CMK (cell line): ENCODE data around the gene BTBD9.

Source experiments
- DNase-seq: peaks from one replicate; pipeline ENCODE4 v3.0.0-alpha.2; 2010; ENCODE audit warnings: low read depth

Gene BTBD9

DNA sequence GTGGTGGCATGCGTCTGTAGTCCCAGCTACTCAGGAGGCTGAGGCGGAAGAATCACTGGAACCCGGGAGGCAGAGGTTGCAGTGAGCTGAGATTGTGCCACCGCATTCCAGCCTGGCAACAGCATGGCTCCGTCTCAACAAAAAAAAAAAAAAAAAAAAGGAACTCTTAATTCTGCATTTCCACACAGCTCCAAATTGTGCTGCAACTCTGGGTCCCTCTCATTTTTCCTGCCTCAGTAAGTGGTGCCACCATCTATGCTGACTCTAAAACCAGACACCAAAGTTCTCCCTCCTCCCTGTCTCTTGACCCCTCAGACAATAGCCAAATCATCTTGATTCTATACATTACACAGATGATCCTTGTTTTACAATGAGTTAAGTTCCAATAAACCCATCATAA lies 133.9 kb downstream of the BTBD9 start:
- no peak for DNase-seq

DNA sequence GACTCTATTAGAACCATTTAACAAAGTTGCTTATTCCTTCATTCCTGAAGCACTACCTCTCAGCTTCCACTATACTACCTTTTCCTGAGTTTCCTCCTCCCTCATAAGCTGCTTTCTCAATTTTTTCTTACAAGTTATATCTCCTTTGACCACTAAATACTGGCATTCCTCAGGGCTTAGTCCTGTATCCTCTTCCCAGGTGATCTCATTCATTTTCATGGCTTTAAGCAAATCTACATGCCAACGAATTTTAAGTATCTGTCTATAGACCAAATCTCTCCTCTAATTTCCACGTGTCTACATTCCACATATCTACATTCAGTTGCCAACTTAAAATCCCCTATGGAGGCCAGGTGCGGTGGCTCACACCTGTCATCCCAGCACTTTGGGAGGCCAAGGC lies 134.7 kb downstream of the BTBD9 start:
- DNase-seq = no peak

DNA sequence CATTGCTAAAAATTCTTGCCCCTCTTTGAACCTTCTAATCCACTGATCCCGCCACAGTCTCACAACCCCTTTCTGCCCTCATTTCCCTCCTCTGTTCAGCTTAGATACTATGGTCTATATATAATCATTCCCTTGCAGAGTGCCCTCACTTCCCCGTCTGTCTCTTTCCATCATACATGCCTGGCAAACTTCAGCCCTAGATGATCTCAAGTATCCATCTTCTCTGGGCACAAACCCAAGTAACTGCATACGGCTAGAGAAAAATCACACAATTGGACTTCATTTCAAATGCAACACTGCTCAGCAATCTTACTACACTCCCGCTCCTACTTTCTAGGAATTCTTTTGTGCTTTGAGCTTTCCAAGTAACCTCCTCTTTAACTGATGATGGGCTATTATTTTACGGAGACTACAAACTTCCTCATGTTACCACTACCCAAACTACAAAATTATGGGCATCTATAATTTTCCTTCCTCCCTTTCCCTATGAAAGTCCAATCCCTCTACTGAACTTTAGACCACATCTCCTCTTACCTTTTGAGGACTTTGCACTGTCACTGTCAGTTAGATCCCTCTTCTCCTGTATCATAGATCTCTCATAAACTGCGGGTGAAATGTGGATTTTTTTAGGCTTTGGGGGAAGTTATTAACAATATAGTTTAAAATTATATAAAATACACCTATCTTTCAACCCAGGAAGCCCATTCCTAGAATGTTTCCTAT lies 135.6 kb downstream of the BTBD9 start:
- peak; percentile 3 for DNase-seq

DNA sequence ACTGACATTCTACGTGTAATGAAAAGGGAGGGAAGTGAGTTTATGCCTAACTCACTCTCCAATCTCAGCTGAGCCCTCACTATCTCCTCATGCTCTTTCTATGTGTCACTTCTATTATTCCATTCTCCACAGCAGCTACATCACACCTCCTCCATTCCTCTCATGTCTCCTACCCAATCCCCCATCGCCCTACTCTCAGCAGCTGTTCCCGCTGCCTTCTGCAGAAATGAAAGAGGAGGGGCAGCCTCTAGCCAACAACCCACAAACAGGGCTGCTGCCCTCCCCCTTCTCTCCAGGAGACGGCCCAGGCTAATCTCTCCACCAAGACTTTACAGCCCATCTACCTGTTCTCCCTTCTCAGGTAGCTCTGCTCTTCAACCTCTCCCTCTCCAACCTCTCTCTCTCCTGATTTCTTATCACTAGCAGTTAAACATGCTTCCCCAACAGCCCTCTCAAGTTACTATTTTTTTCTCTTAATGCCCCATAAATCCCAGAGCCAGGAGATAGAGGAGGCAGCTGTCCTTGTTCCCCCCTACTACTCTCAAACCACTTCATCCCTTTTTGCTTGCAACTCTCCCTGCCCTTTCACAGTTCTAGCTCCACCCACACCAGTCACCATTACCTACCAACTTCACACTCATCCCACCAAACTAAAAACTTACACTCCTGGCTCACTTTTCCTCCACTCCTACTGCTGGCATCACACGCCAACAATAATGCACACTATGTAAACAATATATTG lies 136.5 kb downstream of the BTBD9 start:
- no peak for DNase-seq

- no peak for DNase-seq
Measured at GRCh38 chr6:38502423-38502822, 137.3 kb downstream of the BTBD9 start.

- no peak for DNase-seq
Measured at GRCh38 chr6:38501931-38502330, 137.8 kb downstream of the BTBD9 start.

DNA sequence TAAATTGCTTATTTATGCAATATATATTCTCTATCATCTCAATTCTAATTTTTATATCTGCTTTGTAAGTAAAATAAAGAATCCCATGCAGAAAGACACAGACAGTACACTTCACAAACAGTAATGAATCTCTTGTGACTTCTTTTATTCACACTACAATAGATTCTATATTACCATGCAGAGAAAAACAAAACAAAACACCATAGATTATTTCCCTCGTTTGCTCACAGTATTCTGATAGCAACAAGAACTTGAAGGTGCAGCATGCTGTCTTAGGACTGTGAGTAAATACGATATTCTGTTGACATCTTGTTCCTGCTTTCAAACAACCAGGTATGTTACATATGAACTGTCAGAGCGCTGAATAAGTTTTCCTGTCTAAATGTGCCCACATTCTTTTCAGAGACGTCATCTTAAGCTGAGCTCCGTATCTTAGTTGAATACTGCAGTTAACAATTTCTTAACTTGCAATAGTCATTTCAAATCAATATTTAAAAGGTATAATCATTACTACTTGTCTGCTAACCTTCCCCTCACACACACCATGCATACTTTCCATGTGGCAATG lies 140.1 kb downstream of the BTBD9 start:
- DNase-seq = no peak

DNA sequence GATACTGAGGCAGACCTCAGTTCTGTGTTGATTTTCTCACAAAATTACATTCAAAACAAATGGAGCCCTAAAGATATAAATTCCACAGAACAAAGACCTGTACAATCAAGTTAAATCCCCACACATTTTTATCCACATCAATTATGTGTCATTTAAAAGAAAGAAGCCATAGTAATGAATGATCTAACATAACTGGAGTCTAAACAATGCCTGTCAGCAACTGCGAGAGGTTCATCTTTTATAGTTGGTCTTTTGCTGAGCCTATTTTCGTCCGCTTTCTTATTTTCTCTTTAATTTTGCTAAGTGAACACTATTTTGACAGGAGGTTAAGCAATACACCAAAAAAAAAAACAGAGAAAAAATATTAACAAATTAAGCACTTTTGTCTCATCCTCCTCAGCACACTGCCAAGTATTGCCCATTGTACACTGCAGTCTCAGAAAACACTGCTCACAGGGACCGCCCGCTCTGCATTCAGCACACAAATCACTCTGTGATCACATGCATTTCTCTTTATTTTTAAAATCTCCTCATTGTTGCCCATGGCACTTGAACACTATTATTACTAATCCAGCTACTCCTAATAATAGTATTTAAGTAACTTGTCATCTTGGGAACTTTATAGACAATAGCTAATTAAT lies 140.8 kb downstream of the BTBD9 start:
- DNase-seq = no peak

GRCh38 chr6:38498085-38498484 lies 141.6 kb downstream of the BTBD9 start:
- no peak for DNase-seq

DNA sequence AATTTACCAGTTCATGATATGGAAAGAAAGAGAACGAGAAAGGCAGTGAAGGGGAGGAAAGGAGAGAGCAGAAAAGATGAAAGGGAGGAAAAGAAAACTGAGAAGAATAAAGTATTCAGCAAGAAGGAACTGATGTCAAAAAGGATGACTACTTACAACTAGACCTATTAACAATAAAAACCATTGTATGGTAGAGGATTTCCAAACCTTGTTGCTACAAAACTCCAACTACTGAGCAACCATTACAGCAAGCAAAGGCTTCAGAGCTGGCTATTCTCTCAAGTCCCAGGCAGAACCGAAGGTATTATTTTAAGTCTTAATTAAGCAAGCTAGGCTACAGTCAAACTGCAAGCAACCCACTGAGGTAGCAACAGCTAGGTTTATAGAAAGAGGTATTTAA lies 142.2 kb downstream of the BTBD9 start:
- no peak for DNase-seq

- no peak for DNase-seq
Measured at GRCh38 chr6:38495922-38496635, 143.7 kb downstream of the BTBD9 start.

- DNase-seq = no peak
Measured at GRCh38 chr6:38495518-38495917, 144.2 kb downstream of the BTBD9 start.

DNA sequence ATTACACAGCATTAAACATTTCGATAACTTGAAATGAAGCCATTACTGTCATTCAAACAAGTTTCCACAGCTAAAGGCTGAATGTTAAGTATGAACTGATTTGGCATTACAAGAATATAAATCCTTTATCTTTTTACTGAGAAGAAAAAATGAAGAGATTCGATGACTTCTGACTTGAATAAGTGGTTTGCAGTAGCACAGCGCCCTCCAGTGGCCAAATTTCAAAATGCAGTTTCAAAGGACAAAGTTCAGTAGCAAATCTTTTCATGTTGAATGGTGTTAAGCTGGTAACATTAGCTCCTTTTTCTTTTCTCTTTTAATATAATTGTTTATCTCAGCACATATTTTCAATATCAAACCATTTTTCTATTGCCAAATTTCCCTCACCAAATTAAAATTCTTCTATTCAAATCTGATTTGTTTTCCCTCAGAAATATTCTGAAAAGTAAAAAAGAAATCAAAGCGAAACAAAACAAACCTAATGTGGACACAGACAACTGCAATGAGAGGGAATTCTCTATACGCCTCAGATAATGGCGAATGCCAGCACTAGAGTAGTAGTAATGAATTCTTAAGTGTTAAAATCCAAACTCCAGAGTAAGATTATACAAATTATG lies 145.7 kb downstream of the BTBD9 start:
- peak; percentile 48 for DNase-seq

GRCh38 chr6:38492031-38492430 lies 147.7 kb downstream of the BTBD9 start:
- DNase-seq = no peak

- no peak for DNase-seq
Measured at GRCh38 chr6:38489951-38490350, 149.8 kb downstream of the BTBD9 start.

GRCh38 chr6:38487423-38487822 lies 152.3 kb downstream of the BTBD9 start:
- DNase-seq = no peak

GRCh38 chr6:38485488-38485887 lies 154.2 kb downstream of the BTBD9 start:
- no peak for DNase-seq

DNA sequence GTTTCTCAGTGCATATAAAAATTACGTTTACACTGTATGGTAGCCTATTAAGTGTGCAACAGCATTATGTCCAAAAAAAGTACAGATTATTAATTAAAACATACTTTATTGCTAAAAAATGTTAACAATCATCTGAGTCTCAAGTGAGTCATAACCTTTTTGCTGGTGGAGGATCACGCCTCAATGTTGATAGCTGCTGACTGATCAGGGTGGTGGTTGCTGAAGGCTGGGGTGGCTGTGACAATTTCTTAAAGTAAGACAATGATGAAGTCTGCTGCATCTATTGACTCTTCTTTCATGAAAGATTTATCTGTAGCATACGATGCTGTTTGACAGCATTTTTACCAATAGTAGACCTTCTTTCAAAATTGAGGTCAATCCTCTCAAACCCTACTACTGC lies 155.1 kb downstream of the BTBD9 start:
- no peak for DNase-seq

GRCh38 chr6:38483526-38483925 lies 156.2 kb downstream of the BTBD9 start:
- no peak for DNase-seq

DNA sequence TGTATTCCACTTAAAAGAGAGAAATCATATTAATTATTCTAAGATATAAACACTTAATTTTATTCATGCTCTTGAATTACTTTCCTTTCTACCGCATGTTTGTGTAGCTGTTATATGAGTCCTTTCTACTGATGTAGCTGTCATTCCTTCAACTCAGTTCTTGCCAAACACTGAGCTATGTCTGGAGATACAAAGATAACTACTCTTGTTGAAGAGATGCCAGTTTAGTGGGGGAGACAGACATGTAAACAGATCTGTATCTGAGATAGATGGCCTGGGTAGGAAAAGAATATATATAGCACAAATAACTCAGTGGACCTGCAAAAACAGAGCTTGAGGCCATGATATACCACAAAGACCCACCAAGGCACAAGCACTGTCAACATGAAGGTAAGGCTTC lies 157.3 kb downstream of the BTBD9 start:
- no peak for DNase-seq

DNA sequence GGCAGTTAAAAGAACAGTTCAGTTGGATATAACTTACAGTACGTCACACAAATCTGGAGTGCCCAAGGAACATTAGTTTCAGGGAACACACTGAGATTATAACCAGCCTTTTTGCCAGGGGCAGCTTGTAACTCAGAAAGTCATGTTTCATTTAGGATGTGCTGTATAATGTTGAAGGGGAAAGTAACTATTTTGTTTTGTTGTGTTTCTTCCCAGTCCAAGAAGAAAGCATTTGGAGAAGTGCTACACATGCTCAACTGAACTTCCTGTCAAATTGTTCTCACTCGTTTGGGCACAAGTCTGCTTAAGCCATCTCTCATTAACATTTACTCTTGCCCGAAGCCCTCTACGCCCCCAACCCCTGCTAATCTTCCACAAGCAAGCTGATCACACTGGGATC lies 157.9 kb downstream of the BTBD9 start:
- DNase-seq = no peak
